Left lung (tissue), 10 donors: ENCODE measurements around the gene CDH4. TPM values are rescaled to one million over a fixed set of nuclear protein-coding genes. Genes with fewer than 3 reads are reported as not detected.

Source experiments
- ATAC-seq: fragments of 200-7000 bp; cut with Tn5 transposase; one replicate; pipeline ENCODE4 v1.9.1; 2020; ENCODE audit warnings: moderate library complexity
- DNase-seq, 4 donors: peaks; one replicate each; pipeline ENCODE4 v3.0.0-alpha.2; 2013 to 2020
- H3K27ac ChIP-seq, 2 donors: fragments of 200-600 bp; sonication (generic) in 1 of 2; one replicate each; pipeline versions ENCODE4 v1.5.0 to v1.8.0; 2020 to 2021
- H3K27me3 ChIP-seq, 2 donors: fragments of 200-600 bp; sonication (generic) in 1 of 2; one replicate each; pipeline versions ENCODE4 v1.5.0 to v1.8.0; 2020 to 2021
- H3K36me3 ChIP-seq, 2 donors: fragments of 200-600 bp; sonication (generic) in 1 of 2; one replicate each; pipeline versions ENCODE4 v1.5.0 to v1.8.0; 2020 to 2021
- H3K4me1 ChIP-seq, 2 donors: fragments of 200-600 bp; one replicate each; pipeline ENCODE4 v1.8.0; 2021
- H3K4me3 ChIP-seq, 2 donors: fragments of 200-600 bp; sonication (generic) in 1 of 2; one replicate each; pipeline versions ENCODE4 v1.5.0 to v1.8.0; 2020 to 2021; ENCODE audit warnings: mild to moderate bottlenecking in 1 of 2
- H3K9me3 ChIP-seq, 2 donors: fragments of 200-600 bp; sonication (generic) in 1 of 2; one replicate each; pipeline versions ENCODE4 v1.5.0 to v1.8.0; 2020 to 2021
- CTCF ChIP-seq, 2 donors: fragments of 200-600 bp; sonication (generic) in 1 of 2; IDR thresholded peaks; one replicate each; pipeline versions ENCODE4 v1.5.0 to v1.8.0; 2021; ENCODE audit warnings: antibody characterized with exemption in 2 of 2
- intact Hi-C, 2 donors: fragments of 100-400 bp; cut with DNase I; formaldehyde crosslinking; loops; one replicate each; pipeline versions ENCODE4 v1.11.2 to v1.14.2; 2022
- polyA plus RNA-seq, 6 donors: library from polyadenylated mRNA; unstranded; fragments of 120-200 nt; gene quantifications; one replicate each; pipeline ENCODE4 v1.2.1, GENCODE V29; 2013; ENCODE audit not compliant: insufficient read length in 6 of 6
- total RNA-seq, 2 donors: library from RNA; stranded (reverse); fragmentation: NEBNext Ultra II Directional; extraction: Animal tissue kit (Norgen Biotek cat#: 25700); gene quantifications; one replicate each; pipeline ENCODE4 v1.2.1, GENCODE V29; 2021
- donor health status: DM: no; HTN: yes; CAD: no.
- donor health status: DM: no; HTN: no; CAD: no.

CDH4 gene
- total and polyA plus RNA-seq, 8 donors = 0.24 to 10.8 (median 5.1) TPM

DNA sequence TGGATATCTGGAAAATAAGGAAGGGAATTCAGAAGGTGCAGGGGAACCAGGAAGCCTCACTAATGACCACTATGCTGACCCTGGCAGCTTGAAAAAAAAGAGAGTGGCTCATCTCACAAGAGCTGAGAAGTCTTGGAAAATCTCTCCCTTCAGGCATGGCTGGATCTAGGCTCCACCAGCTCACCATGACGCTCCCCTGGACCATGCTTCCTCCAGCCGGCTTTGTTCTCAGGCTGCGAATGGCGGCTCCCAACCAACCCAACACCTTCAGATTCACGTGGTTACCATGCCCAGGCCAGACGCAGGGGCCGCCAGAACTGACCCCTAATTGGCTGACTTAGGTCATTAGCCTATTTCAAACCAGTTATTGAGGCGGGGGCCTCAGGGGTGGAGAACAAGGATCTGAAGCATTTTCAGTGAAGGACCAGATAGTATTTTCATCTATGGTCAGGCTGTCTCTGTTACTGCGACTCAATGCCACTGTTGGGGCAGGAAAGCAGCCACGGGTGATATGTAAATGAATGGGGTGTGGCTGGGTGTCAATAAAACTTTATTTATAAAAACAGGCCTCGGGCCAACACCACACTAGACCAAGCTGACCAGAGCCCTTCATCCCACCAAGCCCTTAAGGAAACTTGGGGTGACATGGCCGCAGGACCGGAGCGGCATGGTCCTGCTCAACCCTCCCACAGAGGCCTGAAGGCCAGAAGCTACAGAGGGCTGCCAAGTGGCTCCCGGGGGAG is 653.9 kb downstream of the CDH4 start:
- ATAC-seq (no peak), DNase-seq (peak in 1 of 4 donors; percentile 43)
- Histone ChIP-seq H3K27me3 (peaks cover 0 to 72% of the 10 kb centered on the region in 2 donors), H3K9me3 (peaks cover 0 to 7% of the 10 kb centered on the region in 2 donors), H3K4me3 (no peak overlapping the region), H3K27ac (no peak overlapping the region), H3K36me3 (no peaks in the 10 kb centered on the region), H3K4me1 (no peaks in the 10 kb centered on the region)
- no peak for TF ChIP-seq CTCF (IDR thresholded peaks at IDR 0.05)
- intact Hi-C loops = no loop called here

DNA sequence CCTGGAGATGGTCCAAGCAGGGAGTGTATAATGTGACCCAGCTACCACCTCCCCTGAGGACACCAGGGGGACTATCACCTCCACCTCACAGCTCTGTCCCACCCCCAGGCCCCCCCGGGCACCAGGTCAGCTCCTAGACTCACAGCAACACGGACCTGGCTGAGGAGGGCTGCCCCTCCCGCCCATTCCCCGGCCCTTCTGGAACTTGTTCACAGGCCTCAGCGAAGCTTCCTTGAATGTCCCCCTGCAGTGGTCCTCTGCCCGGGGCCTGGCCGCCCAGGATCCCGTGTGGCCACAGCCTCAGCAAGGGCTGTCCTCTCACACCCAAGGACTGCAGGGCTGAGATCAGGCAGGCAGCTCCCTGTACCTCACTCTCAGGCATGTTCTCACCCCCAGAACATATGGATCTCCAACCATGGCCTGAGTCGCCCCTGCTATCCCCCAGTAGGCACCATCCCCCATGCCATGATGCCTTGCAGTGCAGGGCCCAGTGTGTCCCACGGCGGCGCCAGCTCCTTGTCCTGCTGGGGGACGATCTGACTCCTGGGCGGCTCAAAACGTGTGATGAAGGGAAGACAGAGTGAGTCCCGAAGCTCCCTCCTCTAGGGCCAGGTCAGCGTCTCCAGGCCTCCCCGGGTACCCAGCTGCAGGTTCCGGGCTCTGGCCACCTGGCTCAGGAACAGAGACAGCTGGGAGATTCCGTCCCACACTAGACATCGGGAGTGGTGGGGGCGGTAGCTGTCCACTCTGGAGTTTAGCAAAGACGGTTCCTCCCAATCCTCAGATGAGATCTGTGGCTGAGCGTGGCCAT is 655.2 kb downstream of the CDH4 start:
- Histone ChIP-seq H3K4me1 (no peaks in the 10 kb centered on the region), H3K36me3 (no peaks in the 10 kb centered on the region), H3K27ac (no peak overlapping the region), H3K27me3 (peaks cover 0 to 61% of the 10 kb centered on the region in 2 donors), H3K9me3 (peaks cover 0 to 11% of the 10 kb centered on the region in 2 donors), H3K4me3 (no peak overlapping the region)
- no peak for TF ChIP-seq CTCF (IDR thresholded peaks at IDR 0.05)
- peak in 1 of 4 donors; percentile 70 for DNase-seq
- ATAC-seq = no peak
- intact Hi-C loops = no loop called here

DNA sequence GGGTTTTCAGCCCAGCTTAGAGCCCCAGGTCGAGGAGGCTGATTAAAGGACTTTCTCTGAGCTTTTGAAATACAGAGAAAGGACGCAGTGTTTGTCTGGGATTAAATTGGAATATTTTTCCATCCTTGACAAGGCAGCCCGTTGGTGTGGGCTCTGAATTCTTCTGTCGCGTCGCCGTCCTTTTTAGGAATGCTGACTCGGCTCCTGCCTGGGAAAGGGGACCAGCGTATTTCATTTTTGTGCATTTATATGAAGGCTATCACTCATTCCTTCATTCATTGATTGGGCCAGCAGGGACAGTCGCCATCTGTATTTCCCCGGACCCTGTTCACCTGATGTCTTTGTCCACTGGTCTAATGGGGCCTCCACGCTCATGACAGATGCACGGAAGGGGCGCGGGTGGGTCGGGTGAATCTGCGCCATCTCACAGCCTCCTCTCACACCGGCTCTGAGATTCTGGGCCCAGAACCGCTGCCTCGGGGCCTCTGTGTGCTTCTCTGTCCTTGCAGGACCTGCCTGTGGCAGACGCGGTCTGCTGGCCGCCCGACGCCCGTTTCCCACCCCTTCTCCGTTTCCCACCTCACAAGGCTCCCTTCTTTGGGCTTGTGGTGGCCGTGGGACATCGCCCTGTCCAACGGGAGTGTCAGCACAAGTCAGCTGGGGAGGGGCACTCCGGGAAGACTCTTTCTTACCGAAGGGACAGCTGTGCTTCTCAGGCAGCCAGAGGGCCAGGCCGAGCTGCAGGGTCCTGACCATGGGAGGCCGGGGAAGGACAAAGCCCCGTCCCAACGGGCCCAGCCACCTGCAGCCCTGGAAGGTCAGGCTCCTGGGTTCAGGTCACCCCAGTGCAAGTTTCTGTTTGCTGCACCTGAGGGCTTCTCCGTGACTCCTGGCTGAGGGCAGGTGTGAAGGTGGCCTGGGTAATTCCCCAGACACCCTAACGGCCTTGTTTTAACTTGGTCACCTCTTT is 656.3 kb downstream of the CDH4 start:
- Histone ChIP-seq H3K4me3 (no peak overlapping the region), H3K27ac (no peak overlapping the region), H3K36me3 (no peaks in the 10 kb centered on the region), H3K9me3 (peaks cover 0 to 11% of the 10 kb centered on the region in 2 donors), H3K27me3 (peaks cover 0 to 60% of the 10 kb centered on the region in 2 donors), H3K4me1 (no peaks in the 10 kb centered on the region)
- TF ChIP-seq CTCF (IDR thresholded peaks at IDR 0.05) = no peak
- ATAC-seq = no peak
- DNase-seq = peak in 1 of 4 donors; percentile 67
- intact Hi-C loops = no loop called here

DNA sequence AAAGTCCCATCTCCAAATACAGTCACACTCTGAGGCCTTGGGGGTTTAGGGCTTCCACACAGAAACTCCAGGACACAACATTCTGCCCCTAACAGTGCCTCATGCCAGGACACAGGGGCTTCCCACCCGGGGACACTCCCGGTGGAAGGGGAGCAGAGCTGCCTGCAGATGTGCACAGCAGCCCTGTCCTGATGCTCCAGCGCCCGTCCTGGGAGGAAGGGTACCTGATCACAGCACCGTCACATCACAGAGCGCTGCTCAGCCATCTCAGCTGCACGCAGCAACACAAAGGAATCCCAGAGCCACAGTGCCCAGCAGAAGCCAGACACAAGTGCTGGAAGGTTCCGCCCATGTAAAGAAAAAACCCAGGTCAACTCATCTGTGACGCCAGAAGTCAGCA is 657.0 kb downstream of the CDH4 start:
- ATAC-seq = no peak
- TF ChIP-seq CTCF (IDR thresholded peaks at IDR 0.05) = no peak
- Histone ChIP-seq H3K4me3 (no peak overlapping the region), H3K27me3 (peaks cover 0 to 57% of the 10 kb centered on the region in 2 donors), H3K4me1 (no peaks in the 10 kb centered on the region), H3K27ac (no peak overlapping the region), H3K36me3 (no peaks in the 10 kb centered on the region), H3K9me3 (peaks cover 0 to 11% of the 10 kb centered on the region in 2 donors)
- intact Hi-C loops = no loop called here
- DNase-seq = peak in 1 of 4 donors; percentile 54
